GM21360 (cell line): Measurements from ENCODE around the gene OR5K2.
A peak's percentile ranks its signal among the peaks of the same experiment; 100 is the strongest.

ENCODE experiments used
- ATAC-seq: cut with Tn5 transposase; IDR thresholded peaks from one replicate; pipeline ENCODE4 v1.9.1; 2021; ENCODE audit warnings: mild to moderate bottlenecking, moderate library complexity; ENCODE audit not compliant: unreplicated experiment

Gene OR5K2

DNA sequence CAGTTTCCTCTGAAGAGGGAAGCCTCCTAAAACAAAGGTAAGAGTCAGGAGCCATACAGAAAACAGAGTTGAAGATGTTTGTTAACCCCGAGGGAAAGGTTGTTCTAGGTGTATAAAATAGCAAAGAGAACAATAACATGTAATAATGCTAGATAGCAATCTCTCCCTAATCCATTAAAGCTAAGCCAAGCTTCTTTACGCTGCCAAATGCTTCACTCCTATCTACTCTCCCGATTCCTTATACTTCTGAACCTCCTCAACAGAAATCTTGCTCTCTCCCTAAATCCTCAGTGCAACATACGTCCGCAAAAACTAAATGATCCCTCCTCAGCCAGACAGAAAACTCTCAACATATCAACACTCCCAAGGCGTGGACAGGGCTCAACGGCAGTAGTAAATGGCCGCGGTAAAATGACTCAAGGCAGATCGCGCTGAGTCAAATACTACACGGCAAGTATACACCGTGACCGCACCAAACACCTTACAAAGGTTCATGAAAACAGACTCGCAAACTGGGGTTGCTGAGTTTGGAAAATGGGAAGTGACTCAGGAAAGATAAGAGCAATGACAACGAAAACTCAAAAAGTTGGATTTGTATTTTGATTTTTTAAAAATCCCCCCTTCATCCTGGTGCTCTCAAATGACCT is 24.5 kb downstream of the OR5K2 start:
- peak; percentile 38 for ATAC-seq

GRCh38 chr3:98522544-98523281 is 25.2 kb downstream of the OR5K2 start, which contains the start of gene CLDND1:
Gene CLDND1 (minus strand): TSS chr3:98522902. CDS start chr3:98521424, 1,478 bp downstream.
- ATAC-seq, result peak; percentile 91

DNA sequence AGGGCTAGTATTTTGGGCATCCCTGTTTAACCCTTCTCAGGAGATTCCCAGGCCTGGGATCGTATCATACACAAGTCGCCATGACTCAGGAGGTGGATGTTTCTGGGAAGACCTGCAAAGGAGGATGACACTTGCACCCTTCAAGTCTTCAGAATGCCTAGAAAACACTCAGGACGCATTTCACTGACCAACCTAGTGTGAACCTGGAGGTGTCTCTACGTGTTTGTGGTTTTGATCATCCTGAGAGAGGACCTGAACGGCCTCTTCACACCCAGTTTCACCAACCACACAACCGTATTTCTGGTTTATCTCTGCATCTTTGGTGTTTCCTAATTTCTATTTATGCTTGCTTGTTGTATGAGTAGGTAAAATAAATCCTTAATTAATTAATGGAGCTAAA is 28.0 kb downstream of the OR5K2 start:
- no peak for ATAC-seq

DNA sequence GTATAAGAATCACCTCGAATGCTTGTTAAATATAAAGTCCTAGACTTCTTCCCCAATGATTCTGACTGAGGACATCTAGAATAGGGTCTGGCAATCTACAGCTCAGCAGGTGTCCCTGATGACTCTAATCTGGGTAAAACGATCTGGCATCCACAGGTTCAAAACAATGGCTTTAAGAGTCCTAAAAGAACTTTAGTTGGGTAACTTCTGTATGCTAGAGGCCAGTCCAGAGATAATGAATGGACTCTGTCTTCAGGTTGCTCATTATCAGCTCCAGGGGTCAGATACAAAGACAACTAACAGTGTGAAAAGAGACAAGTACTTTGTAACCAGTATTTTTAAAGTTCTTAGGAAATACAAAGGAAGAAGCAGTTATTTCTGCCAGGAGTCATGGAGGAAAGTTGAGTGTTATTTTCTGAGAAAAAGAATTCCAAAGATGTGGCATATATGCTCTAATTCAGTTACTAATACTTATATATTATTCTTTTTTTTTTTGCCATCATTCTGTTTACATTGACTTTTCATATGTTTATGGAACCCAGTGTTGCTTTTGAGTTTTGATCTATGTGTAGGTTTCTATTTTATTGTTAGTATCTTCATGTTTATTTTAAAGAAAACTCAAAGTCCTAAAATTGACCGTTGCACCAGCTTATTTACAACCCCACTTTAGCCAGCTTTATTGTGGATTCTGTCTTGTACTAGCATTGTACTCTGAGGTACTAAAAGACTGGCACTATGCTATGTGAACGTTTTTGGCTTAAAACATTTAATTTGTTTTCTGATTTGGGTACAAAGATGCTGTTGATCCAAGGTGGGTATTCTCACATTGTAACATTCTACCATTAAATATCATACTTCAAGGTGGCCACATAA is 31.2 kb downstream of the OR5K2 start:
- no peak for ATAC-seq

- no peak for ATAC-seq
Measured at GRCh38 chr3:98529856-98530459, 32.5 kb downstream of the OR5K2 start.

DNA sequence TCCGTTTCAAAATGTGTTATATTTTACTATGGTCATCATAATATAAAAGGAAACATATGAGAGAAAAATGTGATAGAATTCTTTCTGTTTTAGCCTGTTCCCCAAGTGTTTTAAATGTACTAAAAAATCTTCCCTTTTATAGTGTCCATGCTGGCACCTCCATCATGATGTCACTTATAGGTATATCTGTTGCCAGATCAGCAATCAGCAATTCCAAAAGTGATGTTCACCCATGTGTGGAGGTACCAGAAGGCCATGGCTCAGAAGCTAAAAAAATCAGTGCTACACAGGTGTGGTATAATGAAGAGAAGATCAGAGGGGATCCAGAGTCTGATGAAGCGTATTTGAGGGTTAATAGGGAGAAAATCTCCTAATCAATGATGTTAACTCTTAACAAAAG is 33.2 kb downstream of the OR5K2 start:
- no peak for ATAC-seq

GRCh38 chr3:98531622-98532274 is 34.3 kb downstream of the OR5K2 start, which contains the start of gene GPR15:
Gene GPR15 (plus strand): TSS chr3:98531978. CDS start chr3:98532034, 56 bp downstream.
- peak; percentile 25 for ATAC-seq

- no peak for ATAC-seq
Measured at GRCh38 chr3:98532275-98532637, 34.8 kb downstream of the OR5K2 start.

DNA sequence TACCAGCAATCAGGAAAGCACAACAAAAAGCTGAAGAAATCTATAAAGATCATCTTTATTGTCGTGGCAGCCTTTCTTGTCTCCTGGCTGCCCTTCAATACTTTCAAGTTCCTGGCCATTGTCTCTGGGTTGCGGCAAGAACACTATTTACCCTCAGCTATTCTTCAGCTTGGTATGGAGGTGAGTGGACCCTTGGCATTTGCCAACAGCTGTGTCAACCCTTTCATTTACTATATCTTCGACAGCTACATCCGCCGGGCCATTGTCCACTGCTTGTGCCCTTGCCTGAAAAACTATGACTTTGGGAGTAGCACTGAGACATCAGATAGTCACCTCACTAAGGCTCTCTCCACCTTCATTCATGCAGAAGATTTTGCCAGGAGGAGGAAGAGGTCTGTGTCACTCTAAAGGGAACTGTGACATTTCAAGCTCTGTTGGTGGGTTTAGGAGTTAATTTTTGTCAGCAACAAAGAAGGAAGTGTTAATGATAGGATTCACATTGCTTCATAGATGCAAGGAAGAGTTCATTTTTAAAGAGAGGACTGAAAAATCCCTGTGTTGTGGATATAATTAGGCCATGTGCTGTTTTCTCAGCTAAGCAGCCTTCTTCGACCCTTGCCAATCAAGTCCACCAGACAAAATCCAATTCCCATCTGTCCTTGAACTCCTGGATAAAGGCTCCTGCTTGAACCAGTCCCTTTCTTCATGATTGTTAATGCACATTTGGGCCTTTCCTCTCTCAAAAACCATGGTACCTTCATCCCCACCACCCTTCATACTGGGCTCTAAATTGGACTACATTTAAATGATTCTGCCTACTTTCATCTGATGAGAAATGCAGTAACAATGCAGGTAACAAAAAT is 35.5 kb downstream of the OR5K2 start:
- ATAC-seq, result no peak

DNA sequence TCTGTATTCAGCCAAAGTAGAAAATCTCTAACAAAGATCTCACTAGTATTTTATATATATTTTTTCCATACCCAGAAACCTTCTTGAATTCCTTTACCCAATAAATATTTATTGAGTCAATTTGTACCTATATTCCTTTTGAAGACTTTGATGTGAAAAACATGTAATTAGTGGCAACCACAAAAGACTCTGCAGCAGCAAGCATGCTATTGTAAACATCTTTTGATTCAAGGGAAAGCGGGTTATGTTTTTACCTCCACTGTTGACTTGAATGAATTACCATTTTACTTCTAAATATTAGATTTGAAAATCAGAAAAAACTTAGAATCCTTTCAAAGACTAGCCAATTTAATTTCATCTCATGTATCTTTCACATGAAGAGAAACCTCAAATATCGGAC is 36.7 kb downstream of the OR5K2 start:
- ATAC-seq, result no peak

GRCh38 chr3:98534734-98535133 is 37.3 kb downstream of the OR5K2 start:
- no peak for ATAC-seq

DNA sequence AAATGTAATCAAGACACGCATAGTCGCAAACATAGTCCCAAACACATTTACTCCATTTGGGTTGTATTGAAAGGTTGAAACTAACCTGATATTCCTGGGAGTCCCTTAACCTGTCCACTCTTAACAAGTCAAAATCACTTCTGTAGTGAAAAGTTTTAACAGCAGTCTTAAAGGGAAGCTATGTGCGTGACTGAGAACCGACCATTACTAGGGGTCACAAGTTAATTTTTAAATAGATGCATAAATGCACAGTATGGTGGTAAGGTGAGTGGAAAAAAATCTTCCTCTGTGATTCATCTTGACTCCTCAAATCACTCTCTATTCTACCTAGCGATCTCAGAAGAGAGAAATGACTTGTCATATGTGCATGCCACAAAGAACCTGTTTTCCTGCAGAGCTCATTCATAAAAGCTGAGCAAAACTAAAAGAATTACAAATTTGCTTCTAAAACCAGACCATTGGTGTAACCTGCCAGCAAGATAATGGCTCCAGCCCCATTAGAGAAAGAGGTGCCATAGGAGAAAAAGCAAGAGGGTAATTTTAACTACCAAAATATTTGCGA is 39.1 kb downstream of the OR5K2 start:
- ATAC-seq, result peak; percentile 72

DNA sequence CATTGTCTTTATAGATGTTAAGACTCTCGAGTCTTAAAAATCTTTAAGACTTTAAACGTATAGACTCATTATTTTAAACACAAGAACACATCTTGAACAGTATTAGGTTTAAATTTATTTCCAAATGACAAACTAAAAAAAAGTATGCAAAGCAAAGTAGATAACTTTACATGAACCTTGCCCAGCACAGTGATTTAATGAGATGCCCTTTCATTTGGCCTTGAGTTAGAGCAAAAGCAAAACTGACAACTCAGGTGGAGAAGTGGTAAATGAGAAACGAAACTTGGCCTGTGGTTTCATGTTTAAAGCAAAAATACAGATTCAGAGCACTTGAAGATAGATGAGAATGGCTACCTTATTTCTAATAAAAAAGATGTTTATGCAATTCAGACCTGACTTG is 42.9 kb downstream of the OR5K2 start:
- ATAC-seq, result peak; percentile 45

DNA sequence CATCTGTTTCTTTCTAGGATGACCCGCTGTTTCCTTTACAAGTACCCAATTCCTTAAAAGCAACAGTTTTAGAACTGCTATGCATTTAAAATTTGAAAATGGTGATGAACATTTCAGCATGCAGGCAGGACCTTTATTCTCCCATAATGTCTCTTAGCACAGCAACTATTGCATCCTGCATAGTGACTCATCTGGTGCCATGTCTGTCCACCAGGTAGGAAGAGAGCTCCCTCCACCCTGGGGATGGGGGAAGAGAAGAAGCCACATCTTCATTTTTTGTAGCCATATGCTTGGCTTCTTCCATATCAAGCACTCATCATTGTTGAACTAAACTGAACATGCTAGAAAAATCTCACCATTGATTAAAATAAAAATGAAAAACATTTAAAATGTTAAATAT is 44.2 kb downstream of the OR5K2 start:
- no peak for ATAC-seq

DNA sequence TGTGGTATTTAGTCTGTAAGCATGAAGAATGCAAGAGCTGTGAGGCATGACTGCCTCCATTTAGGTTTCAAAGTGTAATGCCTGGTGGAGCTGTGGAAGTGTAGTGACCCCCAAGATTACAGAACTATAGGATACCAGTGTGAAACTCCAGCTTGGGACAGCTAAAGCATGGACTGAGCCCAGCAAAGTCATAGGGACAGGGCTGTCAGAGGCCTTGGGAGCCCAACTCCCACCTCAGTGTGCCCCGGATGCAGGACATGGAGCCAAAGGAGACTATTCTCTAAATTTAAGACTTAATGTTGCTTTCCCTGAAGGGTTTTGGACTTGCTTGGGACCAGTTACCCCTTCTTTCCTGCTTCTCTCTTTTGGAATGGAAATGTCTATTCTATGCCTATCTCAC is 45.1 kb downstream of the OR5K2 start:
- no peak for ATAC-seq

DNA sequence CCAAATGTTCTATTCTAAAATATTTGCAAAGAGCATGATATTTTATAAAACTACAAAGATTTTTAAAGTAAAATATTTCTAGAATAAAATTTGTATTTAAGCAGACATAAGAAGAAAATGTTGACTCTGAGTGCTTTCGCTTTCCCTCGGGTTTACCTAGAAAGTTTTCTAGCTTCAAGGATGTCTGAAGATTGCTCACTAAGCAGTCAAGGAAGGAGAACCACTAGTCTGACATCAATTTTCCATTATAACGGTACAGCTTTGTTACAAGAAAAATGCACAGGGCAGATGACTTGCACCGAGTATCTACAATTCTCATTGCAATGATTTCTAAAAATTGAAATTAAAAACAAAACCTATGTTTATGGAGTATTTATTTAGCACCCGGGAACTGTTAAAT is 48.5 kb downstream of the OR5K2 start:
- ATAC-seq, result peak; percentile 54
